GM18861 (cell line): ENCODE results near the gene SH3YL1.
"Not testable (repeated sequence)": the region's sequence is repeated elsewhere in the genome, so short reads cannot be mapped to it uniquely, and the experiment has no call there.

Source experiments
- ATAC-seq: cut with Tn5 transposase; IDR thresholded peaks from one replicate; pipeline ENCODE4 v1.9.1; 2021; ENCODE audit not compliant: unreplicated experiment

Gene SH3YL1

GRCh38 chr2:184695-185094, 79.1 kb downstream of the SH3YL1 start:
- ATAC-seq: no peak

GRCh38 chr2:182509-183122, 81.2 kb downstream of the SH3YL1 start:
- ATAC-seq: no peak

GRCh38 chr2:180311-180710, 83.5 kb downstream of the SH3YL1 start:
- no peak for ATAC-seq

GRCh38 chr2:179886-180285, 83.9 kb downstream of the SH3YL1 start:
- ATAC-seq: no peak

GRCh38 chr2:177733-178132, 86.1 kb downstream of the SH3YL1 start:
- no peak for ATAC-seq

GRCh38 chr2:176917-177316, 86.9 kb downstream of the SH3YL1 start:
- no peak for ATAC-seq

GRCh38 chr2:175880-176820, 87.7 kb downstream of the SH3YL1 start:
- ATAC-seq: no peak

GRCh38 chr2:175161-175786, 88.6 kb downstream of the SH3YL1 start:
- ATAC-seq: no peak

GRCh38 chr2:172120-172519, 91.7 kb downstream of the SH3YL1 start:
- ATAC-seq: not testable (repeated sequence)

- no peak for ATAC-seq
Observed at GRCh38 chr2:169741-170140, 94.1 kb downstream of the SH3YL1 start.
